ENCODE measurements around the gene FLOT1.

The FLOT1 gene

GRCh38 chr6:30742316-30743098, at the start of gene FLOT1:
Gene FLOT1, minus strand, starts transcription at chr6:30742687. Its CDS starts 498 bp downstream, at chr6:30742189.
- peaks cover 13% of the 10 kb centered on the region; the same call in 1 of the 2 replicates for H3K4me1 ChIP-seq (ENCODE audit: insufficient read depth, low read length)
- peaks cover 31% of the 10 kb centered on the region for H3K36me3 ChIP-seq (ENCODE audit: insufficient read depth, low read length)
- no peaks in the 10 kb centered on the region for H3K9me3 ChIP-seq (ENCODE audit: control insufficient read depth, insufficient read depth, low read length)
- H3K9ac ChIP-seq (ENCODE audit: low read depth, low read length) = peak within 1 kb of the TSS; percentile 85

- H3K9ac ChIP-seq (ENCODE audit: low read depth, low read length) = no peak overlapping the region
- H3K4me1 ChIP-seq (ENCODE audit: insufficient read depth, low read length) = no peaks in the 10 kb centered on the region
- no peaks in the 10 kb centered on the region; the same call in 1 of the 2 replicates for H3K9me3 ChIP-seq (ENCODE audit: control insufficient read depth, insufficient read depth, low read length)
- H3K36me3 ChIP-seq (ENCODE audit: insufficient read depth, low read length) = no peaks in the 10 kb centered on the region
These were observed 48.4 kb upstream of the FLOT1 start for GRCh38 chr6:30790724-30791383.

- no peak overlapping the region for H3K9ac ChIP-seq (ENCODE audit: low read depth, low read length)
- no peaks in the 10 kb centered on the region for H3K9me3 ChIP-seq (ENCODE audit: control insufficient read depth, insufficient read depth, low read length)
- no peaks in the 10 kb centered on the region for H3K36me3 ChIP-seq (ENCODE audit: insufficient read depth, low read length)
- no peaks in the 10 kb centered on the region for H3K4me1 ChIP-seq (ENCODE audit: insufficient read depth, low read length)
These were observed 47.1 kb upstream of the FLOT1 start for GRCh38 chr6:30789606-30790005.

- H3K9me3 ChIP-seq (ENCODE audit: control insufficient read depth, insufficient read depth, low read length) = no peaks in the 10 kb centered on the region
These were observed 45.5 kb upstream of the FLOT1 start for GRCh38 chr6:30787954-30788353.

GRCh38 chr6:30782425-30783014, 40.0 kb upstream of the FLOT1 start:
- H3K9me3 ChIP-seq (ENCODE audit: control insufficient read depth, insufficient read depth, low read length) = 0 out of 2 replicates have a peak, but pooled peaks cover 7% of the 10 kb centered on the region
- peaks cover 6% of the 10 kb centered on the region; the same call in 1 of the 2 replicates for H3K4me1 ChIP-seq (ENCODE audit: insufficient read depth, low read length)
- H3K9ac ChIP-seq (ENCODE audit: low read depth, low read length) = no peak overlapping the region
- no peaks in the 10 kb centered on the region for H3K36me3 ChIP-seq (ENCODE audit: insufficient read depth, low read length)

More at GRCh38 chr6:30787954-30788353, 45.5 kb upstream of the FLOT1 start:
- H3K9ac ChIP-seq (ENCODE audit: low read depth, low read length) = no peak overlapping the region
- no peaks in the 10 kb centered on the region for H3K4me1 ChIP-seq (ENCODE audit: insufficient read depth, low read length)
- no peaks in the 10 kb centered on the region for H3K36me3 ChIP-seq (ENCODE audit: insufficient read depth, low read length)

- Histone ChIP-seq H3K9me3 (ENCODE audit: control insufficient read depth, insufficient read depth, low read length) (0 out of 2 replicates have a peak, but pooled peaks cover 7% of the 10 kb centered on the region), H3K4me1 (ENCODE audit: insufficient read depth, low read length) (peaks cover 6% of the 10 kb centered on the region; the same call in 1 of the 2 replicates), H3K9ac (ENCODE audit: low read depth, low read length) (no peak overlapping the region), H3K36me3 (ENCODE audit: insufficient read depth, low read length) (no peaks in the 10 kb centered on the region)
These were observed 39.4 kb upstream of the FLOT1 start for GRCh38 chr6:30781743-30782424.

- Histone ChIP-seq H3K9me3 (ENCODE audit: control insufficient read depth, insufficient read depth, low read length) (0 out of 2 replicates have a peak, but pooled peaks cover 7% of the 10 kb centered on the region), H3K36me3 (ENCODE audit: insufficient read depth, low read length) (no peaks in the 10 kb centered on the region), H3K4me1 (ENCODE audit: insufficient read depth, low read length) (peaks cover 6% of the 10 kb centered on the region; the same call in 1 of the 2 replicates), H3K9ac (ENCODE audit: low read depth, low read length) (no peak overlapping the region)
These were observed 38.9 kb upstream of the FLOT1 start for GRCh38 chr6:30781395-30781742.

- Histone ChIP-seq H3K9me3 (ENCODE audit: control insufficient read depth, insufficient read depth, low read length) (0 out of 2 replicates have a peak, but pooled peaks cover 7% of the 10 kb centered on the region), H3K36me3 (ENCODE audit: insufficient read depth, low read length) (no peaks in the 10 kb centered on the region), H3K9ac (ENCODE audit: low read depth, low read length) (no peak overlapping the region), H3K4me1 (ENCODE audit: insufficient read depth, low read length) (peaks cover 6% of the 10 kb centered on the region; the same call in 1 of the 2 replicates)
These were observed 38.1 kb upstream of the FLOT1 start for GRCh38 chr6:30780642-30780920.

GRCh38 chr6:30779850-30780641, 37.6 kb upstream of the FLOT1 start:
- Histone ChIP-seq H3K36me3 (ENCODE audit: insufficient read depth, low read length) (no peaks in the 10 kb centered on the region), H3K4me1 (ENCODE audit: insufficient read depth, low read length) (peaks cover 6% of the 10 kb centered on the region; the same call in 1 of the 2 replicates), H3K9ac (ENCODE audit: low read depth, low read length) (no peak overlapping the region), H3K9me3 (ENCODE audit: control insufficient read depth, insufficient read depth, low read length) (0 out of 2 replicates have a peak, but pooled peaks cover 7% of the 10 kb centered on the region)

- Histone ChIP-seq H3K9ac (ENCODE audit: low read depth, low read length) (no peak overlapping the region), H3K36me3 (ENCODE audit: insufficient read depth, low read length) (no peaks in the 10 kb centered on the region), H3K9me3 (ENCODE audit: control insufficient read depth, insufficient read depth, low read length) (0 out of 2 replicates have a peak, but pooled peaks cover 7% of the 10 kb centered on the region), H3K4me1 (ENCODE audit: insufficient read depth, low read length) (peaks cover 13% of the 10 kb centered on the region; the same call in 1 of the 2 replicates)
These were observed 35.6 kb upstream of the FLOT1 start for GRCh38 chr6:30778001-30778635.

- Histone ChIP-seq H3K4me1 (ENCODE audit: insufficient read depth, low read length) (0 out of 2 replicates have a peak, but pooled peaks cover 8% of the 10 kb centered on the region), H3K36me3 (ENCODE audit: insufficient read depth, low read length) (no peaks in the 10 kb centered on the region), H3K9ac (ENCODE audit: low read depth, low read length) (no peak overlapping the region), H3K9me3 (ENCODE audit: control insufficient read depth, insufficient read depth, low read length) (0 out of 2 replicates have a peak, but pooled peaks cover 7% of the 10 kb centered on the region)
These were observed 34.6 kb upstream of the FLOT1 start for GRCh38 chr6:30777155-30777485.

GRCh38 chr6:30776390-30777154, 34.1 kb upstream of the FLOT1 start:
- Histone ChIP-seq H3K9ac (ENCODE audit: low read depth, low read length) (no peak overlapping the region), H3K4me1 (ENCODE audit: insufficient read depth, low read length) (0 out of 2 replicates have a peak, but pooled peaks cover 7% of the 10 kb centered on the region), H3K36me3 (ENCODE audit: insufficient read depth, low read length) (no peaks in the 10 kb centered on the region), H3K9me3 (ENCODE audit: control insufficient read depth, insufficient read depth, low read length) (0 out of 2 replicates have a peak, but pooled peaks cover 7% of the 10 kb centered on the region)

- Histone ChIP-seq H3K4me1 (ENCODE audit: insufficient read depth, low read length) (peaks cover 12% of the 10 kb centered on the region), H3K9ac (ENCODE audit: low read depth, low read length) (no peak overlapping the region), H3K9me3 (ENCODE audit: control insufficient read depth, insufficient read depth, low read length) (0 out of 2 replicates have a peak, but pooled peaks cover 1% of the 10 kb centered on the region), H3K36me3 (ENCODE audit: insufficient read depth, low read length) (no peaks in the 10 kb centered on the region)
These were observed 32.6 kb upstream of the FLOT1 start for GRCh38 chr6:30775104-30775503.

Data from ES-I3 (cell line).